NK-92 treated with Interleukin-12 subunit alpha and Interleukin-12 subunit beta, amount 100 ng/mL, for 24 hours (cell line): Measurements from ENCODE around the gene CETN2.
A peak's percentile ranks its signal among the peaks of the same experiment; 100 is the strongest.
"Not testable (repeated sequence)": the region's sequence is repeated elsewhere in the genome, so short reads cannot be mapped to it uniquely, and the experiment has no call there.

Experiments used
- DNase-seq: peaks from one replicate; lab custom pipeline; 2025; lab: John Stamatoyannopoulos, UW

Gene CETN2

DNA sequence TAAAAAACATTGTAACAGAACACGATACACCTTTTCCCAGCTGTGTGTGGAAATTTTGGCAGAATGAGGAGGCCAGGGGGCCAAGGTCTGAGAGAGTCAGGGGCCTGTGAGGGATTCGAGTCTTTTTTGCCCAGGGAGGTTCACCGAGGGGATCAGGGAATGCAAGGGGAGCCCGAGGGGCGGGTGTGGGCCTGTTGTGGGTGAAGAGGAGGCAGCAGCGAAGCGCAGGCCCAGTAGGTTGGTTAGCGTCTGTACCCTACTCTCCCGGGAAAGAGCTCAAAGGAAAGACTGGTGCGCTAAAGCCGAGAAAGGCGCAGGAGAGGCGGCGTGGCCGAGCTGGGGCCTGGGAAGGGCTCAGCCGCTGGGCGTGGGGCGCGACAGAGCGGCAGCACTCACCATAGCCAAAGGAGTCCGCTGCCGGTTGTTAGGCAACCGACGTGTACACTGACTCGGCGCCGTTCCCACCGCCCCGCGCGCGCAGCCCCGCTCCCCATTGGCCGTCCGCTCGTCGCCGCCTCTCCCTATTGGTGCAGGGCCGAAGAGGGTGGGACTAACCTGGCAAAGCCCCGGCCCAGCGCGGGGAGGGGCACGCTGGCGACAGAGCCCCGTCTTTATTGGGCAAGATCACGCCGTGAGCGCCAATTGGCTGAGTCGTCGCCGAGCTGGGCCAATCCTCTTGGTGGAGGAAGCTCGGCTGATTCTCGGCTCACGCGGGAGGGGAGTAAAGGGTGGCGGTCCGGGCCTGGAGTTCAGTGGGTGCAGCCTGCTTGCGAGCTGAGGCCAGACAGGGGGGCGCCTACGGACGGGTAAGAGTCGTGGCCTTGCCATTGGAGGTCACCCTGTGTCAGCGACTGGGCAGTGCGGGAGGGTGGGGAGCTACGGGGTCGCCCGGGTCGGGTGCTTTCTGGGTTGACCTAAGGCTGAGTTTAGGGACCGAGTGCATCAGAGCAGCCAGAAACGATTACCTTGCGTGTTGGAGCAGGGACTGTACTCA lies at the start of gene CETN2, which contains the start of gene NSDHL:
Gene CETN2, minus strand, starts transcription at position 446 of the 994 bp plus-strand sequence. Its CDS starts 47 bp downstream, at position 399.
Gene NSDHL, plus strand, starts transcription at position 752 of the 994 bp plus-strand sequence. CDS start 15,262 bp downstream, outside the sequence.
- DNase-seq, result peak; percentile 88

- DNase-seq, result no peak
These were observed 48.6 kb upstream of the CETN2 start for GRCh38 chrX:152878976-152879755.

GRCh38 chrX:152876931-152877840 lies 46.6 kb upstream of the CETN2 start:
- no peak for DNase-seq

GRCh38 chrX:152873361-152873760 lies 42.8 kb upstream of the CETN2 start:
- DNase-seq, result no peak

GRCh38 chrX:152872522-152872921 lies 42.0 kb upstream of the CETN2 start:
- no peak for DNase-seq

DNA sequence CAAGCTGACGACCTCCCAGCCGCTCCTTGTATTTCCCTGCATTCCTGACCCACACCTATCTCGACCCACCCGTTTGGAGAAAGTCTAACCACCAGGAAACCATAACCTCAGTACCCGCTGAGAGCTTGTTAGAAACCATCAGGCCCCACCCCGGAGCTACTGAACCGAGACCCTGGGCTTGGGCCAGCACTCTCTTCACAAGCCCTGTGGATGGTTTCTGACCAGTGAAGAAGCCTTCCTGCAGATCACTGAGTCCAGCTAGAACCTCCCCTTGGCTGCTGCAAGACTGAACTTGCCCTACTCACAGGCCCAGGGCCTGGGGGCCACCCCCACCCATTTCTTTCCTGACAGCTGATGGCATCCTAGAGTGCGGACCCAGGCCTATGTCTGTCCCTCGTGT lies 40.7 kb upstream of the CETN2 start:
- no peak for DNase-seq

- DNase-seq, result no peak
These were observed 39.4 kb upstream of the CETN2 start for GRCh38 chrX:152869972-152870371.

GRCh38 chrX:152866386-152866785 lies 35.8 kb upstream of the CETN2 start:
- no peak for DNase-seq

DNA sequence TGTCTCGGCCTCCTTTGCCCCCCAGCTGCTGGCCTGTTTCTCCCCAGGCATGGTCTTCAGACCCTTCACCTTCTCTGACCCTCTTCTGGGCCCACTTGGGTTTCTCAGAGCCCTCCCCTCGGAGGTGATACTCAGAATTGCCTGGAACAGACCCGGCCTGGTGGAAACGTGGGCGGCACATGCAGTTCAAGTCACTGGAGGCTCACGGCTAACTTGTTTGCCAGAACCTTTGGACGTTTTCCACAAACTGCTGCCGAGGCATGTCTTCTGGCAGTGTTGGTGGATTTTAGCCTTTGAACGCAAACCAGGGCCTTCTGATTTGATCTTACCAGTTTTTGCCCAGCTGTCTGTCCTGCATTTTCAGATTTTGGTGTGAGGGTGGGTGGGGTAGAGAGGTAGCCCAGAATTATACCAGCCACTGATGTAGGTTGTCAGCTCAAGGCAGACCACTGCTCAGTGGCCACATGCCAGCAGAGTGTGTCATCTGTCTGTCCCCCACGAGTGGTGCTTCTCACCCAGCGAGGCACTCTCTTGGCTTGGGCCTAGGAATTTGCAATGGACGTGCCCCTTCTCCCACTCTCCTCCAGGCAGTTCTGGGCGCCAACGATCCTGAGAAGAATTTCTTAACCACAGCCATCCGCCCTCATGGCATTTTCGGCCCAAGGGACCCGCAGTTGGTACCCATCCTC lies 34.8 kb upstream of the CETN2 start:
- DNase-seq, result no peak

DNA sequence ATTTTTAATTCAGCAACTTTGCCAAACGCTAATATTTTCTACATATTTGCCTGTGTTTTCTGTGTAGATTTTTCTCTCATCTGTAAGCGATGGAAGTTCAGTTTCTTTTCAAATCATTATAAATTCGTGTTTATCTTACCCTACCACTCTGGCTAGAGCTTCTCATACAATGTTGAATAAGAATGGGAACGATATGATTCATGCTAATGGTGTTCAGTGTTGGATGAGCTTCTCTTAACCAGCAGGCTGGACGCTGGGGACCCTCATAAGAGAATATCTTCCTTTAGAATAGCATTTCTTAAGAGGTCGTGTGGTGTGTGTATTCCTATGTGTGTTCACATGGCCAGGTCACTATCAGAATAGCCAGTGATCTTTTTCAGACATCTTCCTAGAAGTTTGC lies 31.3 kb upstream of the CETN2 start:
- no peak for DNase-seq

GRCh38 chrX:152861116-152861515 lies 30.6 kb upstream of the CETN2 start:
- no peak for DNase-seq

- DNase-seq, result no peak
These were observed 23.4 kb upstream of the CETN2 start for GRCh38 chrX:152853986-152854385.

DNA sequence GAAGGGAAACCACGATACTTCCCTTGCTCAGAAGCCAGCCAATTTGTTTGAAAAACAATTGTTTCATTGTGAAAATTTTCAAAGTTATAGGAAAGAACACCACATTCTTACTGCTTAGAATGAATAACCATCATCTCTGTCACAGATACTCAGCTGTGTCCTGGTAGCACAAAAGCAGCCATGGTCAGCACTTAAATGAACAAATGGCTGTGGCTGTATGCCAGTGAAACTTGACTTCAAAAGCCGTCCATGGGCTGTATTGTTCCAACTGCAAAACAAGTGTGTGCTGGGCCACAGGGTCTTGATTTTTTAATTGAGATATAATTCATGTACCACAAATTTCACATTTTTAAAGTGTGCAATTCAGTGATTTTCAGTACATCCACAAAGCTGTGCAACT lies 19.9 kb upstream of the CETN2 start:
- no peak for DNase-seq

- DNase-seq, result no peak
These were observed 16.7 kb upstream of the CETN2 start for GRCh38 chrX:152847281-152847680.

DNA sequence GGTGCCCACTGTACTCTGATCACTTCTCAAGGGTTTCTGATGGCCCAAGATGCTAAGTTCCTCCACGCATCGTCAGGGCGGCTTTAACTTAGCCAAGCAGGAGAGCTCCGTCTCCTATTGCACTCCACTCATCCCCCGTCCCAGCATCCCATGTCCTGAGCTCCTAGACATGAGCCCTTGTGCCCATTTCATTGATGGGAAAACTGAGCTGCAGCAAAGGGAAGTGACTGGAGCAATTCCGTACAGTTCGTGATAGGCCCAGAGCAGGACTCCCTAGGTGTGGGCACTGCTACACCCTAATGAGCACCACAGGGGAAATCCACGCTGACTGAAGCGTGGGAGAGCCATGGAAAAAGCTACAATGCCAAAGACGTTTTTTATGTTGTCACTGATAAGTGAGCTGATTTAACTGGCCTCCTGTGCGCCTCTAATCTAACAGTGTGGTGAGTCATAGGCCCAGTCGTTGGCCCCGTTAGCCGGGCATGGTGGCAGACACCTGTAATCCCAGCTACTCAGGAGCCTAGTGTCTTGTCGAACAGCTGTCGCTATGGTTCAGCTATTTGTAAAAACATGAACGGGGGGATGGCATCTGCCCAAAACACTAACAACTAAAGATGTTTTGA lies 15.2 kb upstream of the CETN2 start:
- DNase-seq, result no peak

DNA sequence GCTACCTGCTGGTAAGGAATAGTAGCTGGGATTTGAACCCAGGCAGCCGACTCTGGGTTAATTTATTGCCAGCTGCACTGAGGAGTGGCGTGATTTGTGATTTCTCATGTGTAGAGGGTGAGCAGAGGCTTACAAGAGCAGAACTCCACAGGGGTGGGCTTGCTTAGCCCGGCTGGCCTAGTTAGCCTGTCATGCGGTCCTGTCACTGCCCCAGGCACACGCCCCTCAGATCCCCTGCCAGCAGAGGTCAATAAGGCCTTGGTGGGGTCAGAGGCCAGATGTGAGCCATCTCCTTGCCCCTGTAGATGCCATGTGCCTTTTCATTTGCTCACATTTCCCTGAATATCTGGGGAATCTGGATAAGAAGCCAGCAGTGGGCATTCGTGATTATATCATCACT lies 13.7 kb upstream of the CETN2 start:
- DNase-seq, result no peak

DNA sequence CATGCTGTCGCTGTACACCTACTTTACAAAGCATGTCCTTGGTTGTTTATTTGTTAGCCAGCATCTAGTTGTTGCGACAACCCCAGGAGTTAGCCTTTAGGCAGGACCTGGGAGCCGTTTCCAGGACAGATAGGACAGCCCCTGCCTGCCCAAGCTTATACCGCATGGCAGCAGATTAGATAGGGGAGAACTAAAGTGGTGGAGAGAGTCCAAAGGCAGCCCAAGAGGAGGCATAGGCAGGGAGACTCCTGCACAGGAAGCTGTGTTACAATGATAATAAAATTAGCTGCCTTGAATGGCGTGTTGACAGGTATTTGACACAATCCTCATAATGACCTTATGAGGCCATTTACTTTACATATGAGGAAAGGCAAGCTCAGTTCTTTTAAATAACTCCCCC lies 13.3 kb upstream of the CETN2 start:
- no peak for DNase-seq

GRCh38 chrX:152842772-152843338 lies 12.3 kb upstream of the CETN2 start:
- DNase-seq, result no peak

DNA sequence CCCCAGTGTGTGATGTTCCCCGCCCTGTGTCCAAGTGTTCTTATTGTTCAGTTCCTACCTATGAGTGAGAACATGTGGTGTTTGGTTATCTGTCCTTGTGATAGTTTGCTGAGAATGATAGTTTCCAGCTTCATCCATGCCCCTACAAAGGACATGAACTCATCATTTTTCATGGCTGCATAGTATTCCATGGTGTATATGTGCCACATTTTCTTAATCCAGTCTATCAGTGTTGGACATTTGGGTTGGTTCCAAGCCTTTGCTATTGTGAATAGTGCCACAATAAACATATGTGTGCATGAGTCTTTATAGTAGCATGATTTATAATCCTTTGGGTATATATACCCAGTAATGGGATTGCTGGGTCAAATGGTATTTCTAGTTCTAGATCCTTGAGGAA lies 4.9 kb upstream of the CETN2 start:
- not testable (repeated sequence) for DNase-seq

DNA sequence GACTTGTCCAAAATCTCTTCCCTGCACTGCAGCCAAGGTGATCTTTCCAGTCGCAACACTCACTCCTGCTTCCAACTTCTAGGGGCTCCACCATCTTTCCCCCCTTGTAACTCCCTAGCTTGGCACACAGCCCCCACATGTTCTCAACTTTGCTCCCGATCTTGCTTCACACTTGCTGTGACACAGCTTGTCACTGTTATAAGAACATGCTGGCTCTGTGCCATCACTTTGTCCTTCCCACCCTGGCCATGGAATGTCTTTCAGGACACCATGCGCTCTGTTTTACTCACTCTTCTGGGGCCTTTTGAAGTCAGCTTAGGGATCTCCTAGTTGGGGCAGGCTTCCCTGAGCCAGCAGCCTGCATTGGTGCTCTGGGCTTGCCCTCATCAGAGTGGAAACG lies 2.8 kb upstream of the CETN2 start:
- DNase-seq, result no peak
